Measurements from ENCODE around the gene AJM1. TPM values are rescaled to one million over a fixed set of nuclear protein-coding genes. Genes with fewer than 3 reads are reported as not detected.

AJM1 gene
- total RNA-seq, 4 donors from 2014 or later, result 0.33 to 3.0 (median 0.48) TPM

- no peak for TF ChIP-seq CTCF (IDR thresholded peaks at IDR 0.05; ENCODE audit: low read depth)
Observed at GRCh38 chr9:136815422-136815782, 26.9 kb upstream of the AJM1 start.

DNA sequence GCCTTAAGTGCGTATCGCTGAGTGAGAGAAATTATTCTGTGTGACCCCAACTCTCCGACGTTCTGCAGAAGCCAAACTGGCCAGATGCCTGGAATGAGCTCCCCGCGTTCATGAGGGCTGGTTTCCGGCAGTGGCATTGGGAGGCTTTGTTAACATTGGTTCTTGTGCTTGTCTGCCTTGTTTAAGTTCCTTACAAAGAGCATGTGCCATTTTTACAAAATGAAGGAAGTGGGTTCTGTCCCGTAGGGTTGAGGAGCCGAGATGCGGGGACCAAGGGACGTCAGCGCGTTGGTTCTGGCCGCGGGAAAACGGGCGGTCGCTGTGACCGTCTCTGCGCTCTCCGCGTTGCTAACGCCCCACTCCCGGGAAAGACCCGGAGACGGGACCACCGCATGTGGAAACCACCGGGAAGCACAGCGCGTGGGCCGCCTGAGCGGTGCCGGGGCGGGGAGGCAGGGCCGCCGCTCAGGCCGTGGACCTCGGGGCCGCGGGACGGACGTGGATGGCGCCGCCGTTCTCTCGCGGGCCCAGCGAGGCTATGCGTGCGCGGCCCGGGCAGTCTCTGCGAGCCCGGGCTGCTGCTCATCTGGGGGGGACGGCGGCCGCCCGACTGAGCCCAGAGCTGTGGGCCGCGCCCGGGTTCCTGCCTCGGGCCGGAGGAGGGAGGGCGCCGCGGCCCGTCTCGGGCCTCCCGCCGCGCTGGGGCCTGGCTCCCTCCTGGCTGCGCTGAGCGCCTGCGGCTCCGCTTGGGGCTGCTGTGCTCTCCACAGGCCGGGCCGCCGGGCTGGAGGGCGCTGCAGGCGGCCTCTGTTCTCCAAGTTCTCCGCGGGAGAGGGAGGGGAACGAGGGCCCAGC lies 21.1 kb upstream of the AJM1 start:
- TF ChIP-seq CTCF (IDR thresholded peaks at IDR 0.05; ENCODE audit: low read depth), result no peak

DNA sequence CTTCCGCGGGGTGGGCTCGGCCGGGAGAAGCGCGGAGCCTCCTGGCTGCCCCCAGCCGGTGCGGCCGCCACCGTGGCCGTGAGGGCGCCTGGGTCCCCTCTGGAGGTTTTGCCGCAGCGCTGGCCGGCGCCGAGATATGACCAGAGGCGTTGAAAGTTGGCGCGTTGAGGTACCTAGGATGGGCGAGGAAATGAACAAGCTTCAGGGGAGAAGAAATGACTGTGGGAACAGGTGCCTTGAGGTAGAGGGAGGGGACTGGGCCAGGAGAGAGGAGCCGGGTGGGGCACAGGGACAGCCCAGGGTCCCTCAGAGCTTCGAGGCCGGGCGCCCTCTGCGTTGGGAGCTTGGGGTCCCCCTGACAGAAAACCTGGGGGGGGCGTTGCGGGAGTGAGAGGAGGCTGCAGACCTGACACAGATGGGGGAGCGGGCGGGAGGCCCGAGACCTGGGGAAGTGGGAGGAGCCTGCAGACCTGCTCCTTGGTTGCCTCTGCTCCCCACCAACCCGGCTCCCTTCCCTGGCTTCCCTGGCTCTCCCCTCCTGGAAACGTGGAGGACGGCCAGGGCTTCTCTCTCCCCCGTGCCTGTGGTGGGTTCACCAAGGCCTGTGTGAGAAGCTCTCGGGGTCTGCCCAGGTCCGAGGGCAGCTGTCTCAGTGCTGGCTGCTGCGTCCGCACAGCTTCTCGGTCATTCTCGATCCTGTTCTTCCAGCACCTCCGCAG lies 20.3 kb upstream of the AJM1 start:
- TF ChIP-seq CTCF (IDR thresholded peaks at IDR 0.05; ENCODE audit: low read depth), result no peak

DNA sequence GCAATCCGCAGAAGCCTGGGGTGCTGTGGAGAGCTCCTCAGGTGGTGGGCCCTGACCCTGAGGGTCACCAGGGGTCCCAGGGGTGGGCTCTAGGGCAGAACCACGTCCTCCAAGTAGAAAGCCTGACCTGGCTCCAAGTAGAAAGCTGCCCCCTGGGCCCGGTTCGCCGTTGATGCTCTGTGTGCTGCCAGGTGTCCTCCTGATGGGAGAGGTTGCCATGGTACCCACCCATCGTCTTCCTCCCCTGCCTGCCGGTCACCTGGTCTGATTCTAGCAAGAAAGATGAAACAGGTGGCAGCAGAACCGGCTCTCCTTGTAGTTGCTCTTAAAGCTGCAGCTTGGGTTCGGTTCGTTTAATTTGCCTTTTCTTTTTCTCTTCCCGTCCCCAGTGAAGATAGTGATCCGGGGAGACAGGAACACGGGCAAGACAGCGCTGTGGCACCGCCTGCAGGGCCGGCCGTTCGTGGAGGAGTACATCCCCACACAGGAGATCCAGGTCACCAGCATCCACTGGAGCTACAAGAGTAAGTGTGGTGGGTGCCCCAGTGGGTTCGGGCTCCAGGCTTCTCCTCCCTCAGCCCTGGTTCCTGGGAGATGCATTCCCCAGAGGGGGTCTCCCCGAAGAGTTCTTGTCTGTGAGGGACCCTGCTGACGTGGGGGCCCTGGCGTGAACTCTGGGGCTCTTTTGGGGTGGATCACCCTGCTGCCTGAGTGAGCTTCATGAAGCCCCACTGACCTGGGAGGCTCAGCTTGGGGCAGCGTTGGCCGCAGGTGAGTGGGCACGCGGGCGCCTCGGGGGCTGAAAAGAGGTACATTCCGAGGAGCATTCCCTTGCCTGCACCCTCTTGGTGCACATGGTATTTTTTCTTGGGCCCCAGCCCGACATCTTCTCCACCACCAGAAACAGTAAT lies 18.9 kb upstream of the AJM1 start:
- TF ChIP-seq CTCF (IDR thresholded peaks at IDR 0.05; ENCODE audit: low read depth), result no peak

DNA sequence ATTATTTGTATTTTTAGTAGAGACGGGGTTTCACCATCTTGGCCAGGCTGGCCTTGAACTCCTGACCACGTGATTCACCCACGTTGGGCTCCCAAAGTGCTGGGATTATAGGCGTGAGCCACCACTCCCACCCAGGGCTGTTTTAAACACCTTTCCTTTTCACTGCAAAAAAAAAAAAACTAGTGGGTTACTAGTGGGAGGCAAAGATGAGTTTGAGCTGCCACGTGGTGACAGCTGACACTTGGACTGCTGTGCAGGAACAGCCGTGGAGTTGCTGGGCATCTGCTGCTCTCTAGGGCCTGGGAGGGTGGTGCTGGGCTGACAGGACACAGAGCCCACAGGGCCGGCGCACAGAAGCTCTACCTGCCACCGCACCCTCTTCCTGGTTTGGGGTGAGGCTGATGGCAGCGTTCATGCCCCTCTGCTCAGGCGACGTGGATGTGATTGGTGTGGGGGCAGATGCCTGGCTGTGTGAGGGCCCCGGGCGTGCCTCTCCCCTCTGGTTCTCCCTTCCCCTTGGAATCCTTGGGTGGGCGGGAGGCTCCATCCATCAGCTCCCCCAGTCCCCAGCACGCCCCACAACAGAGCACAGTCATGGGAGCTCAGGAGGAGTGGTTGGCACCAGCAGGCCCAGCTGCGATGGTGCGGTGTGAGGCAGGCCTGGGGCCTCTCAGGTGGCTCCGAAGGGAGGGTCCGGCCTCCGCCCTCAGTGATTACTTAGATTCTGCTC lies 17.6 kb upstream of the AJM1 start:
- TF ChIP-seq CTCF (IDR thresholded peaks at IDR 0.05; ENCODE audit: low read depth), result no peak

DNA sequence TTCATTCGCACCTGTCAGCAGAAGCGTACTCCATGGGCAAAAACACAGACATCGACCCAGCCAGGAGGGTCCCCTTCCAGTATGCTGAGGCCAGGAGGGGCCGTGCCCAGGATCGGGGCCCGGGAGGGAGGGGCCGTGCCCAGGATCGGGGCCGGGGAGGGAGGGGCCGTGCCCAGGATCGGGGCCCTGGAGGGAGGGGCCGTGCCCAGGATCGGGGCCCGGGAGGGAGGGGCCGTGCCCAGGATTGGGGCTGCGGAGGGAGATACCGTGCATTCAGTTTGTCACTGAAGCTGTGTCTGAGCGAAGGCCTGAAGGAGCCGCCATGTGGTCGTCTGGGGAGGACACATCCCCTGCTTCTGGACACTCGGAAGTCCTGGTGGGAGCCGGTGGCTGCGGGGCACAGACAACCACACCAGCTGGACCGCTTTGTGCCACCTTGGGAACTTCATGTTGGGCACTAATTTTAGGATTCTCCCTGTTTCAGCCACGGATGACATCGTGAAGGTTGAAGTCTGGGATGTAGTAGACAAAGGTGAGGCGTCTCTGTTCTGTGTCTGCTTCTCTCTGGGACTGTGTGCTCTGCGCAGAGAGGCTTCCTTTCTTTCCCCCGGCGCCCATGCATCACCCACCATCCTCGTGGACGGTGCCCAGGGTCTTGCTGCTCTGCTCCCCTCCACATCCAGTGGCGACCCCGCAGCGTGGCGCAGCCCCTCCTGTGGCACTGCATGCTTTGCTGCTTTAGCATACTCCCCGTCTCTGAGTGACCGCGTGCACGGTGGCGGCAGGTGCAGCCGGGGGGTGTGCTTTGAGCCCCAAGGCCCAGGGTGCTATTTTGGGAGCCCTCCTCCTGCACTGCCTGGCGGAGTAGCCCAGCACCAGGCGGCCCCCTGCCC lies 16.7 kb upstream of the AJM1 start:
- TF ChIP-seq CTCF (IDR thresholded peaks at IDR 0.05; ENCODE audit: low read depth), result no peak
